Urothelium cell line (cell line): ENCODE data around the gene TBC1D1.

Experiments used
- DNase-seq: peaks from one replicate; pipeline ENCODE4 v3.0.0; 2011; ENCODE audit warnings: low spot score, mixed read lengths
- FAIRE-seq: peaks from 2 replicates; lab custom pipeline; 2011; peaks lifted over from hg19 to GRCh38; lab: Jason Lieb, UNC

TBC1D1 gene

DNA sequence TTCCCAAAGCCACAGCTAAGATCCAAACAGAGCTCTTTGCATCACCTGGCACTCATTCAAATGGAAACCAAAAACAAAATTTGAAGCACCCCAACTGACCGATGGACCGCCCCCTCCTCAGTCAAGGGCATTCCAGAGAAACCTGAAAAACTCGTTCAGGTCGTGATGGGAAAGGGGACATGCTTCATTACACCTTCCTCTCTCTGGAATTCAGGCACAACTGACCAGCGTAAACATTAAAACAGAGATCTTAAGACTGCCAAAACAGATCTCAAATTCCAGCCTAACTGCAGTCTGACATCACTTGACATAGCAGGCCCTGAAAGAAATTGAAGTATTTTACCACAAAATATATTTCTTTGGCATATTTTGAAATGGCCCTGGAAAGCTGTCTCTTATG, 97.8 kb downstream of the TBC1D1 start:
- no peak for FAIRE-seq
- no peak for DNase-seq

DNA sequence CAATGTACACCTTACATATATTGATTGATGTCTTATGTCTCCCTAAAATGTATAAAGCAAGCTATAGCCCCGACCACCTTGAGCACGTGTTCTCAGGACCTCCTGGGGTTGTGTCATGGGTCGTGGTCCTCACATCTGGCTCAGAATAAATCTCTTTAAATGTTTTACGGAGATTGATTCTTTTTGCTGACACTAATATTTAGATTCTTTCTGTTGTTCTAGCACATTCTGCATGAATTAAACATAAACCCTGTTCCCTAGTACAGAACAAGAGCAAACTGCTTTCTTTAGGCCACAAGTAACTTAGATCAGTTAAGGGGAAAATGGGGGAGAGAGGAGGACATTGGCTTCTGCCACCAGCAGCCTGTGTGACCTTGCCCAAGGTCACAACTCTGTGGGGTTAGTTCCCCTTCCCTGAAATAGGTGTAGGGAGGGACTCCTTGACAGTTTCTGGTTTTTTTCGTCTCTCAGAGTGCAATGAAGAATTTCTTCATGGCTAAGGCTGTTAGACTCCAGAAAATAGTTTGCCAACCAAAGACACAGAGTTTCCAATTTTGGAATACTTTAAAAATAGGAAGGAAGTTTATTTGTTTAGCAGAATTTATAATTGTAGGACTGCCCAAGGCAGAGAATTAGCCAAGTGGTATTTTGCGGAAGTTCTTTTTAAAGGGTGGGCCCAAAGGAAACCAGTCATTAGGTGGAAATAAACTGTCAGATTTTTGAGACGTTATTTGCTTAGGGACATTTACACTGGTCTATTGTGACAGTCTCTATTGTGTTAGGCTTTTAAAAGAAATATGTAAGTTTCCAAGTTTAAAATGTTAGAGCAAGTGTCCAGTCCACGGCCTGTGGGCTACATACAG, 98.7 kb downstream of the TBC1D1 start:
- no peak for DNase-seq
- no peak for FAIRE-seq

DNA sequence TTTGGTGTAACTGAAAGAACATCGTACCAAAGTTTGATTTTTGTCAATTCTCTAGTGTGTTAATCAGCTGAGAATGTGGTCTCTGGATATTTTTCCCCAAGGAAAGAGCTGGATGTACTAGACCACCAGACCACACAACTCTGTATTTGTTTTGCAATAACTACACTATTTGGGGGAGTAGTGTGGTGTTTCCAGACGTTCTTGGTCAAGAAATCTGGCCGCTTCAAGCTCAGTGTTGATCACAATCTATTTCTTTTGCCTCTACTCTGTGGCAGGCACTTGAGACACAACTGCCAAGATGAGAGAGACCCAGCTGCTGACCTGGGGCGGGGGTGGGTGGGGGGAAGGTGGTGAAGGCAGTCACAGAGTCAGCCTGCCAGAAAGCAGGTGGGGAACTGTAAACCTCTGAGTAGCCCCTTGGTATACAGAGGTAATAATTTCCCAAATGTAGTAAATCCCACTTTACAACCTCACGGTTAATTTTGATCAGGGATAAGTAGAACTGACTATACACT, 99.9 kb downstream of the TBC1D1 start:
- FAIRE-seq = no peak
- DNase-seq = no peak

DNA sequence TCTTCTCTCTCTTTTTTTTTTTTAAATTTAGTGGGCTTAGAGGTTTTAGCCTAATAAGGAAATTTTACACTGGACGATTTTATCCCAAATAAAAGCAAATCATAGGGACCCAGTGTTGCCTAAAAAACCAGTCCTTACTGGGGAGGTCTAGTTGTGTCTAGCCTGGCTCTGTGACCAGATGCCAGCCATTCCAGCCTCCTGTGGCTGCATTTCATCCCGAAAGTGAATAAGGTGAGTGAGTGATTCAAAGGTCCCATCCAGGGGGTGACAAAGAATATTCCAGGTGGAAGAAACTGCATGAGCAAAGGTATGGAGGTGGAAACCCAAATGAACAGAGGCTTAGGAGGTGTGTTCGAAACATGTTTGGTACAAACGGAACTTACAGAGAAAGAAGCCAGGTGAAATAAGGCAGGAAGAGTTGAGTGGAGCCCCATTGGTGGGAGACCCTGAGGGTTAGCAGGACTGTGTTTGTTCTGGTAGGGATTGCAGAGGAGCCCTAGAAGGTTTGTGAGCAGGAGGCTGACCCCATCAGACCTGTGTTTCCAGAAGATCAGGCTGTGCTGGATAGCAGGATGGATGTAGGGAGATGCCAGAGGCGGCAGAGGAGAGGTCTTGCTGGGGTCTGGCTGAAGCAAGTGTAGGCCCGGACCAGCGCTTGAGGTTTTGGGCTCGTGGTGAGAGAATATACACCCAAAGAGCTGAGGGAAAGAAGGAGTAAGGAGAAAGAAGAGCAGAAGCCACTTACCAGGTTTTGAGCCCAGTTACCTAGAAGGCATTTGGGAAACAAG, 100.9 kb downstream of the TBC1D1 start:
- no peak for FAIRE-seq
- DNase-seq = no peak

DNA sequence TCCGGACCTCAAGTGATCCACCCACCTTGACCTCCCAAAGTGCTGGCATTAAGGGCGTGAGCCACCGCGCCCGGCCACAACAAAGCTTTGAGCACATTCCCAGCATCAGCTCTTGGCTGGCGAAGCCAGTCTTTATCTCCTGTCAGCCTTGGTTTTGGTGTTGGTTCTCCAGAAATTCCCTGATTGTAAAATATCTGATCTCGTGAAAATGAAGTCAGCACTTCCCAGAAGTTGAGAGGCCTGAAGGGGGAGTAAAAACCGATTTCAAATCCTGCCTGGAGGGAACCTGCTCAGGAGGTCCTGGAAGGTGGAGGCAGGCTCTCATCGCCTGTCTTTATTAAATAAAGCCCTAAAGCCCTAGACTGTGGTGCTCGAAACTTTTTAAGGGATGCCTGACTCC, 102.9 kb downstream of the TBC1D1 start:
- DNase-seq = no peak
- FAIRE-seq = no peak

DNA sequence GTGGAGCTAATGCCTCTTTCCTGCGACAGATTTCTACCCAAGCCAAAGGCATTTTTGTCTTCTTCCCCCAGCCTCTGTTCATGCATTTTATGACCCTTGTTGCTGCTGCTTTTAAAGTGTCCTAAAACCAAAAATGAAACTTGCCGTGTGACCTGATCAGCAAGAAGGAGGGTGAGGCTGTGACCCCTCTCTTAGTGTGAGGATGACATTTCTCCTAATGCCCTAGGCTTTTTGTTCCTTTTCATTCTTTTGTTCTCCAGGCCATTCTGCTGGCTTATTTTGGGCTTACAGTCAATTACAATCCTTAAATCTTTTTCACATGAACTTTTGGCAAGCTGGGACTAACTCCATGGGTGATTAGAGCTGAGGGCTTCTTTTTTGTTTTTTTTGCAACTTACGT, 103.7 kb downstream of the TBC1D1 start:
- FAIRE-seq (no peak), DNase-seq (no peak)

DNA sequence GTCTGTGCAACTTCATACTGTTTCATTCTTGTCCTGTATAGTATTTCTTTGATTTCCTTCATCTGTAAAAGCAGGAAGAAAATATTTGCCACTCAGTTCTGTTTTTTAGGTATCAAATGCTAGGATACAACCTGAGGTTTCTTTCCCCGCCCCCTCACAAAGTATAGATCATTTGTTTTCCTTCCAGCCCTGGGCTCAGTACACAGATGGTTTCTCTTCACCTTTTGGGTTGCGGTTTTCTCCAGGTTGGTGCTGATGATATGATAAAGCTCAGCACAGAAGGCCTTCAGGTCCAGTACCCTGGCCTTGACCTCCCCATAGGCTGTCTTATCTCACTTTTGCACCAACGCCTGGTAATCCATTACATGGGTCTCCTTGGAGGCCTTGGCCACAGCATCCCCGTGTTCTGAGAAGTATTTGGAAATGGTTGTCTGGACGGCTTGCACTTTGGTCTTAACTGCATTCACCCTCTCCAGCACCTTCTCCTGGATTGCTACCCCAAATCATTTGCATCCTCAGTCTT, 104.5 kb downstream of the TBC1D1 start:
- DNase-seq = no peak
- no peak for FAIRE-seq

DNA sequence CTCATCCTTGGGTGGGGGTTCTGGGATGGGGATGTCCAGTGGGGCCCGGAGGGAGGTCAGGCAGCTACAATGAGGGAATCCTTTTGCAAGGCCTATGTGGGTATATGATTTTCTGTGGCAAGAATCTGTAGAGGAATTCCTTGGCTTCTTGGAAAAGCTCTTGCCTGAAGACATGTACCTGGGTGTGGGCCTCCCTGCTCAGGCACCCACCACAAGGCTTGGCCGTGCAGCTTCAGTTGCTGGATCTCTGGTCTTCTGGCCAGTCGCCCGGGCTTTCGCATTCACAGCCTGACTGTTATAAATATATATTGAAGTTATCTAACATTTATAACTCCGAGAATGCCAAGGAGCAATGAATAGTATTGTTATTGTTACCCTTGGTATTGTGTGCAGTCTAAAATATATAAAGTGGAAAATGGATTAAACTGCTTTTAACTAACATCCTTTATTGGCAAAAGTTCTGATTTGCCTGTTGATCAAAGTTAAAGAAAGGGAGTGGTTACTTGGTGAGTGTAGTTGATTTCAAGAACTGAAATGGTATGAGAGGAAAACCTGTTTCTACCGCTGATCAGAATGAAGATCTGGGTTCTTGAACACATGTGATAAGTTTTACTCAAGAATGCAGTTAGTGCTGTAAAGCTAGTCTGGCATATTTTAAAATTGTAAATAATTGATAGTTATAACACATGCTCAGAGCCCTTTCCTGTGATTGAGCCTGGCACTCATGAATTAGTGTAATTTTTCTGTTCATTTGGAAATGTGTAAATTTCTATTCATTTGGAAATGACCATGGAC, 105.3 kb downstream of the TBC1D1 start:
- FAIRE-seq = no peak
- no peak for DNase-seq

DNA sequence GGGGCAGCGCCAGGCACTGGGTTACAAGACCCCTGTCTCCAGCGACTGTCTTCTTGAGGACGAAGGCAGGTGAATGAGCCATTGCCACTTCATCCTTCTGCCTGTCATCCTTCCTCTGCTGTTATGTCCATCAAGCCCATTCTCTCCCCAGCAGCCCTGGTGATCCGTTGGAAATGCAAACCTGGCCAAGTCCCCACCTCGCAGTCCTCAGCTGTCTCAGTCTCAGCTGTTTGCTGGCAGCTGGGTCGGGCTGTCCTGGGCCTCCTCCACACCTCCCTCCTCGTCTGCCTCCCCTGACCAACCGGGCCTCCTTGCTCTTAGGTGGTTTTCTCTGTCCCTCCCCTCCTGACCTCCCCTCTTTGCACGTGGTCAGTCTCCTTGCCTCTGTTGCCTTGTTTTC, 107.3 kb downstream of the TBC1D1 start:
- DNase-seq (no peak), FAIRE-seq (peak; percentile 56)

DNA sequence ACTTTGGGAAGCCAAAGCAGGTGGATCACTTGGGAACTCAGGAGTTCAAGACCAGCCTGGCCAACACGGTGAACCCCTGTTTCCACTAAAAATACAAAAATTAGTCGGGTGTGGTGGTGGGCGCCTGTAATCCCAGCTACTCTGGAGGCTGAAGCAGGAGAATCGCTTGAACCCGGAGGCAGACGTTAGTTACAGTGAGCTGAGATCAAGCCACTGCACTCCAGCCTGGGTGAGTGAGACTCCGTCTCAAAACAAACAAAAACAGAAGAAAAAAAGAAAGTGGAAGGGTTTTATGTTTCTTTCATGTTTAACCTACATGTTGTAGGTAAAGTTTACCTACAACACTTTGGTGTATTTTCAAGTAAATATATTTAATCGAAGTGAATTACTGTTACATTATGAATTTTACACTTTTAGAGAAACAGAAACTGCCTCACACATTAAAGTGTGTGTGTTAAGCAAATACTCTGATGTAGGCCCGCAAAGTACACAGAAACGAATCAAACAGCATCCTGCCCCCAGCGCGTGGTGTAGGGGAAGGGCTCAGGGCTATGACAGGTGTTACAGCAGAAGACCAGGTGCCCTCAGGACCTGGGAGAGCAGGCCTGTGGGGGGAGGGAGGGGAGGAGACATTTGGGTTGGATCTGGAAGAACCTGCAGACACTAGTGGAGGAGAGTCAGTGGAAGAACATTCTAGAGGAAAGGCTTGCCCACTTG, 108.3 kb downstream of the TBC1D1 start:
- no peak for DNase-seq
- no peak for FAIRE-seq

DNA sequence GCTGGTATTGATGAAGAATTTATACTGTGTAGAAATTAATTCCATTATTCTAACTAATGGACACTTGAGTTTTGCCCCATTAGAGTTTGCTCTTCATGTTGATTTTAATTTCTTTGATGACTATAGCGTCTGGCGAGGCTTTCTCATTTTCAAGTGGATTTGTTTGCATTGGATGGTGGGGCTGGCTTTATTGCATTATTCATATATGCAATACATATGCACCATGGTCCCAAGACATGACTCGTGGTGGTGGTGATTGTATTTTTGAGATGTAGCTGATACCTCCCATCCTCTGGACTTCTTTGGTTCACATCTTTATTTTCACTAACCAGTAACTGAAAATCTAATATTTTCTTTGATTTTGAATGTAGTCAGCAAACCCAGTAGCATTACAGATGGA, 109.1 kb downstream of the TBC1D1 start:
- no peak for DNase-seq
- FAIRE-seq = no peak

DNA sequence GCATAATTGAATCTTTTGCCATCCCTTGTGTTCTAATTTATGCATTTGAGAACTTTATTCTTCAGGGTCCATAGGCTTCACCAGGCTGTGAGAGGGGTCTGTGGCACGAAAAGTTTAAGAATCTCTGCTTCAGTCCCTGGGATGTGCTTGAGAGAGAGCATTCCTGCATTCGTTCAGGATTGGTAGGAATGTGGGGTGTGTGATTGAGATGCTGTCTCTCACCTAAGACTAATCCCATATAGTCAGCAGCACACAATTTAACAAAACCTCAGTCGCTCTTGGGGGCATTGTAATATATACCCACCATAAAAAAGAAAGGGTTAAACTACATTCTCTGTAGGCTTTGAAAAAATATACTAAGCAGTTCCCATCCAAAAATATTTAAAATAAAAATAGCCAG, 111.0 kb downstream of the TBC1D1 start:
- no peak for FAIRE-seq

DNA sequence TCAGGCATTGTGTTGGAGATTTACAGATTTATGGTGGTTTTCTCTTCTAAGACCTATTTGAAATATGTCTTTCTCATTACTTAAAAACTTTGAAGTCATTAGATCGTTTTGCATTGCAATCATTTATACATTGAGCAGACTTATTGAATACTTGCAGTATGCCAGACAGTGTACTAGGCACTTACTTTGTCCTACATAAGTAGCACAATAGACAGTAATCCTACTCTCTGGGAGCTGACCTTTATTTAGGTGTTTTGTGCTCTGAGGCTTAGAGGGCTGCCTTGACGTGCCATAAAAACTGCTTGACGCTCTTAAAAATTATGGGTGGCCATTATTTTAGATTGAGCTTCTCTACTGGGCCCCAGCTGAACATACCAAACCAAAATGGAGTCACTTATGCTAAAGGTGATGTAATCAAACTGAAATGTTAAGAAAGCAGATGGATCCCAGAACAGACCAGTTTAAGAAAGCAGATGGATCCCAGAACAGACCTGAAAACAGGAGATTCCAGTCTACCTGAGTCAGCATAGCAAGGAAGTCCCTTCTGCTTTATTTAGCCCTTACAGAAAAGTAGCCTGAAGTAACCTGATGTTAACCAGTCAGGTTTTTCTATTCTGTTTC, 111.7 kb downstream of the TBC1D1 start:
- no peak for FAIRE-seq
- DNase-seq = no peak

More for the DNA sequence above, 111.0 kb downstream of the TBC1D1 start:
- no peak for DNase-seq

DNA sequence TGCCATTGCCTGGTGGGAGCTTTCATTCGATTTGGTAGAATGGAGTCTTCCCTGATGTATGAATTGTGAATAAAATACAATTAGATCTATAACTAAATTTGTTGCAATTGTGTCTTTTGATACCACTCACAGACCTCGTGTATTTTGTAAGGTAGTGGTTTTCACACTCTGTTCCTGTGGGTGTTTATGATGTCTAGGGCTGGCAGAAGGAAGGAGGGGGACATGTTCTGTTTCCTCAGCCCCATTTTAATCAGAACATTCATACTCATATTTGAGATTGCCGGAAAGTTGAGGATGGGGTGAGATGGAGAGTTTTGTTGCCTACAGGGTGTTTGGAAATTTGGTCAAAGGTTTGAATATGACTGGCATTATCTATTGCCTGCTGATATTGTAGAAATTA, 112.2 kb downstream of the TBC1D1 start:
- DNase-seq (no peak), FAIRE-seq (no peak)

DNA sequence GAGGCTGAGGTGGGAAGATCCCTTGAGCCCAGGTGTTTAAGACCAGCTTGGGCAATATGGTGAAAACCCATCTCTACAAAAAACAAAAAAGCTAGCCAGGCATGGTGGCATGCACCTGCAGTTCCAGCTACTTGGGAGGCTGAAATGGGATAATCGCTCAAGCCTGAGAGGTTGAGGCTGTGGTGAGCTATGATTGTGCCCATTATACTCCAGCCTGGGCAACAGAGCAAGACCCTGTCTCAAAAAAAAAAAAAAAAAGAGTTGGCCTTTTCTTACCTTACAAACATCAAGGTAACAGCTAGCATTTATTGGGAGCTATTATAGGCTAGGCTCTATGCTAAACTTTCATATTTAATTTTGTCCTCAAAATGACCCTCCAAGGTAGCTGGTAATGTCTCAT, 112.7 kb downstream of the TBC1D1 start:
- FAIRE-seq (no peak), DNase-seq (no peak)

DNA sequence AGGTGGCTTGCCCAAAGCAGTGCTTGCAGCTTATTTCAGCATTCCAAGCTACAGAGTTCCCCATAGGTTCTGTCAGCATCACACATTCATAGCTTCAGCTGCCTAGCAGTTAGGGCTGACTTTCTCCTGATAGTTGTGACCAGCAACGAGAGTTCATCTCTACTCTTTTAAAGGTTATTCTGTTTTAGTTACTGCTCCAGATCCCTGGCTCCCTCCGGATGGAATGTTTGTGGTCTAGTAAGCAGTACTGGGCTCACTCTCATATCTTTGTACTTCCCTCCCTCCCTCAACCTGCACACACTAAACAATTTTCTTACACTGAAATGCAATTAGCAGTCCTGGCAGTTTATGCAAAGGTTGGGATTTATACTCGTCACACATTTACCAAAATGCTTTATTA, 113.2 kb downstream of the TBC1D1 start:
- DNase-seq (no peak), FAIRE-seq (no peak)

DNA sequence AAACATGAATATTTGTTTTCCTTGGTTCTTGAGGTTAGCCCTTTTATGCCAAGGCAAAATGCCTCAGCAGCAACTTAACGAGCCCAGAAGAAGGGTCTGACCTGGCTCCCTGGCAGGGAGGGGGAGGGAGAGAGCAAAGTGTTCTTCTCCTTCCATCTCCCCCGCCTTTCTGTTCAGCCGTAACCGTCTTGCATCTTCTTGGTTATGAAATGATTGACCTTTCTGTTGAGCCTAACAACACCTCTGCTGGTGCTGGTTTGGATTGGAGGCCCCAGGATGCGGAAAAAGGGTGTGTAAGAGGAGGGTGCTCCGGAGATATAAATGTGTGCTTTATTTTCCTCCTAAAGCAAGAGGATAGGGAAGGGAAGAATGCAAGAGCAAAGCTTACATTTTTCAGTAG, 114.0 kb downstream of the TBC1D1 start:
- no peak for FAIRE-seq
- DNase-seq = no peak

DNA sequence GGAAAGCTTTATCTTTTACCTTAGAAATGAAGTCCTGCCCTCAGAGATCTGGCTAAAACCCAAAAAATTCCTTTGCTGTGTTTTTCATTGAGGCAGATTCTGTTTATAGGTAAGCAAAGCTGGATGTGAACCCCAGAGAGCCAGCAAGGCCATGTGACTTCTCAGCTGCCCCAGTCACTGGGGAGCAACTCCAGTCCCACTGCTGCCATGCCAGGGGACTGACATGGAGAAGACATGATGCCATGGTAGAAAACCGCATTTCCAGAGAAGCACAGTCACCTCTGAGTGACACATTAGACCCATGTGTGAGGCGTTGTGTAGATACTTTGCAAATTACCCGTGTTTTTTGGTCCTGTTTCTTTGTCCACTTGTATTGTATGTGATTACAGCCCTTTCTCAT, 114.8 kb downstream of the TBC1D1 start:
- DNase-seq (no peak), FAIRE-seq (no peak)

DNA sequence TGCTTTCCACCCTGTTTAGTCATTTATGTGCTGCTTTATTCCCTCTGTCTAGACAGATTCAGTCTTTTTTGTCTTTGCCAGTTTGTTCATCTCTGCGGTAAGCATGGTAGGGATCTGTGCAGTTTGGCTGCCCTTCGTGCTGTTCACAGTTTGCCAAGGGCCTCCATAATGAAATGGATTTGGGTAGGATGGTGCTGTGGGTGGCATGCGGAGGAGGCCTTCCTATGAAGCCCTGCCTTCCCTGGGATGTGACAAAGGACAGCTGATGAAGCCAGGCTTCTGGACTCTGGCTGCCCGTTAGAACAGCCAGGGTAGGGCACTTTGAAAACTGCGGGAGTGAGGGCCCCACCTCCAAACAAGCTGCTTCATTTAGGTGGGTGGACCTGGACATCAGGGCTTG, 116.8 kb downstream of the TBC1D1 start:
- FAIRE-seq = no peak
- no peak for DNase-seq

DNA sequence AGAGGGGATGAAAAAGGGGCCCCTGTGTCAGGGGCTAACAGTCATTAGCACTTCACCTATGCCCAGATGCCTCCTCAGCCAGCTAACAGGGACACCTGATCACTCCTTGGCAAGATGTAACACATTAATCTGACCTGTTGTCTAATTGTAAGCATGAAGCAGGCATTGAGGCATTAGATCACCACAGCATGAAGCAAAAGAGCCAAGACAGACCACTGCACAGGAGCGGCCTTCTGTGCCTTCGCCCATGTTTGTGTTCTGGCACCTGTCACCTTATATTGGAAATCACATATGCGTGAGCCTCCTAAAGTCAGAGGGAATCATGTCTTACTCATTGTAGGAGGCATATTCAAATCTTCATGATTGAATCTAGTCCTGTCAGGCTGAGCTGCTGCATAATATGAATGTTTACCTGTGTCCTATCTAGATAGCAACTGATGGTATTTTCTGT, 117.7 kb downstream of the TBC1D1 start:
- FAIRE-seq (no peak), DNase-seq (no peak)
